ENCODE measurements around the gene FAM114A1.

The FAM114A1 gene

GRCh38 chr4:38868059-38868960 is 704 bp downstream of the FAM114A1 start:
- ATAC-seq (replicated peaks) = peak; percentile 44 to 48
- Mint-ChIP-seq H3K36me3 (peaks cover 0 to 2% of the 10 kb centered on the region in 2 donors), H3K4me1 (peaks cover 7 to 18% of the 10 kb centered on the region in 2 donors), H3K27me3 (no peaks in the 10 kb centered on the region), H3K4me3 (peak overlapping the region; percentile 85 to 86), H3K27ac (peak overlapping the region; percentile 73), H3K9me3 (no peaks in the 10 kb centered on the region)
- DNase-seq = no peak

DNA sequence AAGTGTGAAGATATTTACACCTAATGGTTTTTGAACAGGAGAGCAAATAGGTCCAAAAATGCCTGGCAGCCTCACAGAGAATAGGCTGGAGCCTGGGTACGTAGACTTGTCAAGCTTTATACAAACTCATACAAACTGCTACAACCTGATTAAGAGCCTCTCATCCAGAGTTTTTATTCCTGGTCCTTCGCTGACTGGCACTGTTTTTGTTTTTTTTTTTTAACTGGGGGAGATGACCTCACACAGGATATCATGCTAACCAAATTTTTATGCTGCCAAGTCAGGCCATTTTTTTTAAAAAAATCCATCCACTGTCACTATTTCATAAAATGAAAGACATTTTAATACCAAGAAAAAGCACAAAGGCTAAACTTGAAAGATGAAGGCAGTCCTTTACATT is 1.9 kb downstream of the FAM114A1 start:
- peaks cover 13 to 17% of the 10 kb centered on the region in 2 donors for H3K4me1 Mint-ChIP-seq
- no peaks in the 10 kb centered on the region for H3K27me3 Mint-ChIP-seq
- H3K27ac Mint-ChIP-seq = no peak overlapping the region
- no peaks in the 10 kb centered on the region for H3K9me3 Mint-ChIP-seq
- DNase-seq = no peak
- peaks cover 0 to 2% of the 10 kb centered on the region in 2 donors for H3K36me3 Mint-ChIP-seq
- H3K4me3 Mint-ChIP-seq = no peak overlapping the region
- ATAC-seq (replicated peaks) = no peak

GRCh38 chr4:38870098-38870808 is 2.6 kb downstream of the FAM114A1 start:
- H3K27me3 Mint-ChIP-seq = no peaks in the 10 kb centered on the region
- H3K9me3 Mint-ChIP-seq = no peaks in the 10 kb centered on the region

DNA sequence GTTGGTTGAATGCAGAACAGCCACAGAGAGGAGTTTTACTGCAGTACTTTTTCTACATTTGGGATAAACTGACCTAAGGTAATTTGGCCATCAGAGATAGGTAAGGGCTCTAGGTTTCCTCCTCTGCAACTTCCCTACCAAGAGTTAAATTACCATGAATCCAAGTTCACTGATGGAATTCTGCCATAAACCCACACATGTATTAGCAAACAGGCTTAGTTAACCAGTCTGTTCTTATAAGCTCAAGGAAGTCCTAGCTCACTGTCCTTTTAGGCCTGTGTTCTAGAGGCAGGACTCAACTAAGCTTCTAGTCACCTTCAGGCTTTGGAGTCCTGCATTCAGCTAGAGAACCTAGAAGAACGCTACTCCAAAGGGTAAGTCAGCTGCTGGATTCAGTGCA is 4.0 kb downstream of the FAM114A1 start:
- Mint-ChIP-seq H3K4me3 (no peak overlapping the region), H3K27ac (no peak overlapping the region)
- no peak for DNase-seq

More at GRCh38 chr4:38870098-38870808, 2.6 kb downstream of the FAM114A1 start:
- ATAC-seq (replicated peaks) = no peak
- no peak for DNase-seq
- Mint-ChIP-seq H3K4me1 (peaks cover 13 to 17% of the 10 kb centered on the region in 2 donors), H3K4me3 (no peak overlapping the region), H3K36me3 (peaks cover 0 to 2% of the 10 kb centered on the region in 2 donors), H3K27ac (no peak overlapping the region)

DNA sequence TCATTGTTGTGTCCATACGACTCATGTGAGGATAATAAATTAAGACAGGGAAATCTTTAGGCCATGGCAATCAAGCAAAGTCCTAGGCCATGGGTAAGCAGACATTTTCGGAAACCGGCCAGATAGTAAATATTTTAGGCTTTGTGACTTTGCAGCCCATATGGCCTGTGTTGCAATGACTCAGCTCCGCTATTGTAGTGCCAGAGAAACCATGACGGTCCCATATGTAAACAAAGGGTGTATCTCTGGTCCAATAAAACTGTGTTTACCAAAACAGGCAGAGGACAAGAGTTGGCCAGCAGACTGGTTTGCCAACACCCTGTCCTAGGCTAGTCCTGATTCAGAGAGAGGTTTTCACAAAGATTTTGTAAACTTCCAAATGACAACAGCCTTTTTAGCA is 5.0 kb downstream of the FAM114A1 start:
- H3K4me1 Mint-ChIP-seq = peaks cover 13 to 14% of the 10 kb centered on the region in 2 donors
- peaks cover 0 to 4% of the 10 kb centered on the region in 2 donors for H3K36me3 Mint-ChIP-seq
- H3K27ac Mint-ChIP-seq = no peak overlapping the region
- H3K4me3 Mint-ChIP-seq = no peak overlapping the region
- no peaks in the 10 kb centered on the region for H3K27me3 Mint-ChIP-seq
- ATAC-seq (replicated peaks) (no peak), DNase-seq (no peak)
- H3K9me3 Mint-ChIP-seq = no peaks in the 10 kb centered on the region

More for the DNA sequence above, 4.0 kb downstream of the FAM114A1 start:
- peaks cover 0 to 4% of the 10 kb centered on the region in 2 donors for H3K36me3 Mint-ChIP-seq
- H3K9me3 Mint-ChIP-seq = no peaks in the 10 kb centered on the region
- H3K4me1 Mint-ChIP-seq = peaks cover 13 to 17% of the 10 kb centered on the region in 2 donors
- no peaks in the 10 kb centered on the region for H3K27me3 Mint-ChIP-seq
- ATAC-seq (replicated peaks) = no peak

- DNase-seq (no peak), ATAC-seq (replicated peaks) (no peak)
- no peak overlapping the region for H3K4me3 Mint-ChIP-seq
- no peak overlapping the region for H3K27ac Mint-ChIP-seq
- H3K27me3 Mint-ChIP-seq = no peaks in the 10 kb centered on the region
- H3K36me3 Mint-ChIP-seq = peaks cover 4% of the 10 kb centered on the region in 2 donors
- H3K9me3 Mint-ChIP-seq = no peaks in the 10 kb centered on the region
- H3K4me1 Mint-ChIP-seq = peaks cover 8 to 9% of the 10 kb centered on the region in 2 donors
Observed at GRCh38 chr4:38873290-38873944, 5.8 kb downstream of the FAM114A1 start.

- no peak overlapping the region for H3K27ac Mint-ChIP-seq
- peaks cover 2 to 4% of the 10 kb centered on the region in 2 donors for H3K36me3 Mint-ChIP-seq
- H3K4me3 Mint-ChIP-seq = no peak overlapping the region
- ATAC-seq (replicated peaks) = no peak
- no peaks in the 10 kb centered on the region for H3K9me3 Mint-ChIP-seq
- no peaks in the 10 kb centered on the region for H3K27me3 Mint-ChIP-seq
- no peak for DNase-seq
- H3K4me1 Mint-ChIP-seq = peaks cover 2 to 5% of the 10 kb centered on the region in 2 donors
Observed at GRCh38 chr4:38876636-38877035, 9.0 kb downstream of the FAM114A1 start.

GRCh38 chr4:38884254-38884653 is 16.6 kb downstream of the FAM114A1 start:
- Mint-ChIP-seq H3K9me3 (no peaks in the 10 kb centered on the region), H3K27ac (no peak overlapping the region), H3K4me3 (no peak overlapping the region), H3K4me1 (peaks cover 5 to 14% of the 10 kb centered on the region in 2 donors), H3K36me3 (no peaks in the 10 kb centered on the region), H3K27me3 (no peaks in the 10 kb centered on the region)
- DNase-seq (no peak), ATAC-seq (replicated peaks) (no peak)

GRCh38 chr4:38889143-38889542 is 21.5 kb downstream of the FAM114A1 start:
- peak overlapping the region in 1 of 2 donors; percentile 8 for H3K4me3 Mint-ChIP-seq
- no peaks in the 10 kb centered on the region for H3K9me3 Mint-ChIP-seq
- peaks cover 24 to 36% of the 10 kb centered on the region in 2 donors for H3K4me1 Mint-ChIP-seq
- H3K27me3 Mint-ChIP-seq = no peaks in the 10 kb centered on the region
- ATAC-seq (replicated peaks) (peak; percentile 69 to 75), DNase-seq (no peak)
- peak overlapping the region; percentile 79 for H3K27ac Mint-ChIP-seq
- H3K36me3 Mint-ChIP-seq = peaks cover 0 to 4% of the 10 kb centered on the region in 2 donors

DNA sequence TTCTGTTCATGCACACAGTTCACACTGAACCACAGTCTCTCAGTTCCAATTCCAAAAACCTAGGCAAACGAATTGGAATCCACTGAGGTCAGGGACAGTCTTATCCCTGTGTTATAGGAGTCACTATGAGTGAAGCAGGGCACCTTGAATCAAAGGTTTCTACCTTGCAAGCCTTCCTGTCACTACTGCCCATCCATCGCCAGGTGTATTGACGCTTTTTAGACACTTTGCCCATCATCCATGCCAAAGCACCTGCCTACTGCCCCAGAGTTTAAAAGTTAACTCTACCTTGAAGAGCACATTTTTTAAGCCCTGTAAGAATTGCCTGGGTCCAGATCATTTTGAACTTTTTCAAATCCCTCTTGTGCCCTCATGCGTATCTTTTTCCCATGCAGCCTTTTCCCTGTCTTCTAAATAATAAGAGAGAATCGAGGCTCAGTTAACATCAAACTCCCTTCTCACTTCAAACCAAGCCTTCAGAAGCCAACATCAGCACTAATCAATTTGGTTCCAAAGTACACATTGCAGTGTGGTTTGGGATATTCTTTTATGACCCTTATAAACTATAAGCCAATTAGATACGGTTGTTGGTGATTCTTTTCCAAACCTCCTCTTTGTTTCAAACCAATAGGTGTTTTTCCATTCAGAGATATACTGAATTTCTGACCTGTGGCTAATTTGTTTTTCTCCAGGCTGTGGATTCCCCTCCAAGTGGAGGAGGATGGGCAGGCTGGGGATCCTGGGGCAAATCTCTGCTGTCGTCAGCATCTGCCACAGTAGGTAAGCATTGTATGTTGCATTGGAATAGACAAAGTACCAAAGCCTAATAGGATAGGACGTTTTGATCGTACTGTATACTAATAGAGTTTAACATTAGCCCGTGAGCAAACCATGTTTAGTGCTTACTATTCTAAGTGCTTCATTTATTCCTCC is 23.7 kb downstream of the FAM114A1 start:
- Mint-ChIP-seq H3K27ac (no peak overlapping the region), H3K9me3 (no peaks in the 10 kb centered on the region), H3K4me3 (no peak overlapping the region), H3K36me3 (peaks cover 0 to 4% of the 10 kb centered on the region in 2 donors), H3K27me3 (no peaks in the 10 kb centered on the region), H3K4me1 (peaks cover 28 to 47% of the 10 kb centered on the region in 2 donors)
- DNase-seq = no peak
- ATAC-seq (replicated peaks) = no peak

DNA sequence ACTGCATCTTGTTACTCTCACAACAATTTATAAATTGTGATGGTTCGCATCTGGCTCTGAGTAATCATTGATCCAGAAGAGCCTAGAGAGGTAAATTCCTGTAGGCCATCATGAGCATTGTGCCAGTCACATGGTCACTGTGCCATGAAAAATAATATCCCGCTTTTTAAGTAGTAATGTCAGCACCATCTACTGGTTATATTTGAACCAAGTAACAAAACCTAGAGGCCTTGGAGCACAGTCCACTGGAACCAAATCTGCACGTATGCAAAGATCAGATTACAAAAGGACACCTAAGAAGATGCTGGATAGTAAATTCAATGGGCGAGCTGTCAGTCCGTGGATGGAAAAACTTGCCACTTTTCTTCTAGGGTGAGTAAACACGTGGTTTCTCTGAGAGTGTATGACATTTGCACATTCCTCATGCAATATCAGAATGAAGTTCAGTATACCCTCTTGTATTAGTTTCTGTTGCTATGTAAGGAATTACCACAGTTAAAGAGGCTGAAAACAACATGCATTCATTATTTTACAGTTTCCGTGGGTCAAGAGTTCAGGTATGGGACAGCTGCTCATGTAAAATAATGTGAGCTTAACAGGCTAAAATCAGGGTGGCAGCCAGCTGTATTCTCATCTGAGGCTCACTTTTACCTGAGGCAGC is 26.8 kb downstream of the FAM114A1 start:
- Mint-ChIP-seq H3K27me3 (no peaks in the 10 kb centered on the region), H3K4me3 (no peak overlapping the region), H3K4me1 (peaks cover 24 to 31% of the 10 kb centered on the region in 2 donors), H3K9me3 (no peaks in the 10 kb centered on the region), H3K36me3 (peaks cover 0 to 4% of the 10 kb centered on the region in 2 donors), H3K27ac (no peak overlapping the region)
- DNase-seq (no peak), ATAC-seq (replicated peaks) (peak; percentile 45 to 62)

DNA sequence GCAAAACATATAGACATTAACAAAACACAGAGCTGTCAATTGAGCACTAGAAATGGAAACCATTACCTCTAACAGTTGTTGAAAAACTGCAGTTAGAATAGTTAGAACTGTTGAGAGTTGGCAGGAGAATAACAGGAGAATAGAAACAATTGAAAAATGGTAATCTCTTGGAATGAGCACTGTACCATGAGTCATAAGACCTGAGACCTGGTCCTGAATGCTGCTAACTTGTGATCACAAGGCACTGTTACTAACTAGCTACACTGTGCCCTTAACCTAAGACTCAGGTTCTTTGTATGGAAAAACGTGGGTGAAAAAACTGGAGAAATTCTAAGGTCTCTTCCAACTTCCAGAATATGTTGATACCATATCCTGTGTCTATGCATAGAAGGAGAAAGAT is 29.3 kb downstream of the FAM114A1 start:
- H3K27ac Mint-ChIP-seq = no peak overlapping the region
- ATAC-seq (replicated peaks) = no peak
- H3K9me3 Mint-ChIP-seq = no peaks in the 10 kb centered on the region
- H3K4me3 Mint-ChIP-seq = no peak overlapping the region
- H3K27me3 Mint-ChIP-seq = no peaks in the 10 kb centered on the region
- no peaks in the 10 kb centered on the region for H3K36me3 Mint-ChIP-seq
- DNase-seq = no peak
- H3K4me1 Mint-ChIP-seq = peaks cover 10 to 11% of the 10 kb centered on the region in 2 donors

GRCh38 chr4:38898245-38898644 is 30.6 kb downstream of the FAM114A1 start:
- Mint-ChIP-seq H3K4me3 (no peak overlapping the region), H3K27me3 (no peaks in the 10 kb centered on the region), H3K9me3 (no peaks in the 10 kb centered on the region), H3K36me3 (no peaks in the 10 kb centered on the region), H3K4me1 (peaks cover 10 to 11% of the 10 kb centered on the region in 2 donors), H3K27ac (no peak overlapping the region)
- DNase-seq = no peak
- ATAC-seq (replicated peaks) = no peak
